HL-60 (cell line): Measurements from ENCODE around the gene PCSK5.

Source experiments
- DNase-seq, 2 experiments: peaks; one replicate each; pipeline ENCODE4 v3.0.0-alpha.2; 2010 to 2020; ENCODE audit warnings: low read depth in 1 of 2, low spot score in 1 of 2
- H3K27ac ChIP-seq: fragments of 250-450 bp; sonication (Bioruptor Pico); replicated peaks from 2 replicates; pipeline ENCODE4 v1.5.1; 2020; ENCODE audit warnings: mild to moderate bottlenecking, moderate library complexity
- H3K27me3 ChIP-seq: fragments of 250-450 bp; sonication (Bioruptor Pico); 2 replicates; pipeline ENCODE4 v1.5.1; 2021; ENCODE audit warnings: mild to moderate bottlenecking, moderate library complexity; ENCODE audit not compliant: insufficient read depth, poor library complexity, severe bottlenecking
- H3K4me3 ChIP-seq: replicated peaks from 2 replicates; pipeline ENCODE4 v1.5.1; 2011; ENCODE audit warnings: mild to moderate bottlenecking, control low read depth, low read length; ENCODE audit not compliant: insufficient read depth
- CTCF ChIP-seq: IDR thresholded peaks from one replicate; pipeline ENCODE4 v1.5.1; 2011; ENCODE audit warnings: low read length, control low read depth, inconsistent platforms; ENCODE audit not compliant: insufficient read depth
- GABPA ChIP-seq: IDR thresholded peaks from 2 replicates; pipeline ENCODE4 v1.6.1; 2012; ENCODE audit warnings: low read depth
- POLR2AphosphoS5 ChIP-seq: IDR thresholded peaks from 2 replicates; pipeline ENCODE4 v1.6.1; 2012; ENCODE audit warnings: low read depth
- REST ChIP-seq: IDR thresholded peaks from 2 replicates; pipeline ENCODE4 v1.6.1; 2012; ENCODE audit warnings: low read depth; ENCODE audit not compliant: insufficient replicate concordance
- SPI1 ChIP-seq: IDR thresholded peaks from 2 replicates; pipeline ENCODE4 v1.6.1; 2012; ENCODE audit warnings: low read depth, mild to moderate bottlenecking, borderline replicate concordance

PCSK5 gene

GRCh38 chr9:76161106-76161505, 270.6 kb downstream of the PCSK5 start:
- no peak overlapping the region for H3K4me3 ChIP-seq
- no peaks in the 10 kb centered on the region for H3K27me3 ChIP-seq
- no peak for DNase-seq
- H3K27ac ChIP-seq: no peak overlapping the region
- TF ChIP-seq POLR2AphosphoS5 (no peak), CTCF (no peak), SPI1 (no peak), GABPA (no peak), REST (no peak)

- H3K27me3 ChIP-seq: no peaks in the 10 kb centered on the region
- no peak for TF ChIP-seq REST
- TF ChIP-seq SPI1: no peak
- no peak for TF ChIP-seq POLR2AphosphoS5
- no peak for TF ChIP-seq GABPA
- TF ChIP-seq CTCF: no peak
- H3K4me3 ChIP-seq: no peak overlapping the region
- no peak for DNase-seq
- H3K27ac ChIP-seq: no peak overlapping the region
These were observed 271.1 kb downstream of the PCSK5 start for GRCh38 chr9:76161541-76161940.

GRCh38 chr9:76162086-76162730, 271.7 kb downstream of the PCSK5 start:
- no peak for DNase-seq
- no peaks in the 10 kb centered on the region for H3K27me3 ChIP-seq
- TF ChIP-seq SPI1 (no peak), GABPA (no peak), REST (no peak), POLR2AphosphoS5 (no peak), CTCF (no peak)
- no peak overlapping the region for H3K4me3 ChIP-seq
- no peak overlapping the region for H3K27ac ChIP-seq
